ENCODE data around the gene RPGR. TPM values are rescaled to one million over a fixed set of nuclear protein-coding genes. Genes with fewer than 3 reads are reported as not detected.
A peak's percentile ranks its signal among the peaks of the same experiment; 100 is the strongest.

The RPGR gene
- total and polyA plus RNA-seq, 9 of the 15 experiments (the other 6 are each of a cell fraction or from before 2014, with no cell fraction given), result 2.1 to 7.9 (median 5.7) TPM

DNA sequence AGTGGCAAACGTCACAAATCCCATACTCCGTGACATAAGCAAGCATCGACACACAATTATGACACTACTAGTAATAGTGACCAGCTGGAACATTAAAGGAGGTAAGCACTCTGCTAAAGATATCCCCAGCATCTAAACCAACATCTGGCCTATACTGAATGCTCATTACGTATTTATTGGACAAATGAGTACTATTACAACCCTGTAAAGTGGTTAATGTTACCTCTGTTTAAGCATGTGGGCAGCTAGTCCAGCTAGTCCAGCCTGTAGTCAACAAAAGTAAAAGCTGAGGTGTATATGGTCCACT is 419 bp upstream of the RPGR start:
- ChIA-PET CTCF (ENCODE audit: low intra/inter-chr PET ratio) (interaction anchor here (0.5 kb wide), 1 partner anchor 68 kb away, joined by 3 read pairs; no protein-coding TSS in a partner anchor), POLR2A (interaction anchor here (0.9 to 1.5 kb wide), 2 partner anchors 9 to 24 kb away, joined by 3 to 4 read pairs; no protein-coding TSS in a partner anchor)
- 2% methylated on average over 4 of the region's 4 CpGs for WGBS (ENCODE audit: insufficient coverage, low coverage, missing lambda C conversion rate)
- Histone ChIP-seq H3K4me2 (ENCODE audit: insufficient read depth, low read length) (peak overlapping the region; percentile 83), H4K20me1 (replicated peaks; ENCODE audit: control insufficient read depth, insufficient read depth, low read length) (no peaks in the 10 kb centered on the region), H3K4me3 (peak overlapping the region; percentile 93), H3K79me2 (ENCODE audit: control insufficient read depth, insufficient read depth, low read length) (no peaks in the 10 kb centered on the region), H2AFZ (ENCODE audit: low read depth, low read length) (peak overlapping the region; percentile 94), H3K27ac (ENCODE audit: extremely low read depth, low read depth, low read length) (no peak overlapping the region; the same call in 2 of the 3 replicates), H3K4me1 (replicated peaks in 1 of 2; ENCODE audit: control insufficient read depth in 2 of 2, insufficient read depth in 2 of 2, low read length in 2 of 2) (peaks cover 6 to 8% of the 10 kb centered on the region in 2 experiments; a peak in 4 of 5 replicates), H3K9me3 (replicated peaks; ENCODE audit: control insufficient read depth, insufficient read depth, low read depth, low read length) (no peaks in the 10 kb centered on the region), H3K9me1 (ENCODE audit: control insufficient read depth, insufficient read depth, low read length) (no peaks in the 10 kb centered on the region), H3K9ac (ENCODE audit: insufficient read depth in 1 of 2, low read depth in 2 of 2, low read length in 2 of 2) (no peak overlapping the region), H3K27me3 (ENCODE audit: control insufficient read depth in 2 of 2, insufficient read depth in 2 of 2, low read length in 2 of 2) (no peaks in the 10 kb centered on the region; a peak in 1 of 5 replicates), H3K36me3 (ENCODE audit: control insufficient read depth, insufficient read depth, low read length) (no peaks in the 10 kb centered on the region)
- FAIRE-seq, result no peak
- ATAC-seq, result no peak
- intact Hi-C loops (cut with micrococcal nuclease) (loop anchor here (1.0 to 10.0 kb wide), 2 partner anchors 67 to 113 kb away; no protein-coding TSS in a partner anchor), in situ Hi-C loops (cut with MboI) (no loop called here)
- no peak for TF ChIP-seq ATF1 (CRISPR knock-in tag; IDR thresholded peaks at IDR 0.05)
- TF ChIP-seq ATF1 (tag; IDR thresholded peaks at IDR 0.05), result peak; percentile 64
- TF ChIP-seq, protein P1, sequence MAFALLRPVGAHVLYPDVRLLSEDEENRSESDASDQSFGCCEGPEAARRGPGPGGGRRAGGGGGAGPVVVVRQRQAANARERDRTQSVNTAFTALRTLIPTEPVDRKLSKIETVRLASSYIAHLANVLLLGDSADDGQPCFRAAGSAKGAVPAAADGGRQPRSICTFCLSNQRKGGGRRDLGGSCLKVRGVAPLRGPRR (CRISPR knock-in tag; IDR thresholded peaks at IDR 0.05), result no peak
- TF ChIP-seq KLF16 (IDR thresholded peaks at IDR 0.05), result 0 out of 2 replicates have a peak, but pooled peaks have one; percentile 0
- BruUV-seq (replicated peaks), result no TSS peak
- no peak for DNase-seq (ENCODE audit: extremely low read depth in 1 of 4, low spot score in 3 of 4)

DNA sequence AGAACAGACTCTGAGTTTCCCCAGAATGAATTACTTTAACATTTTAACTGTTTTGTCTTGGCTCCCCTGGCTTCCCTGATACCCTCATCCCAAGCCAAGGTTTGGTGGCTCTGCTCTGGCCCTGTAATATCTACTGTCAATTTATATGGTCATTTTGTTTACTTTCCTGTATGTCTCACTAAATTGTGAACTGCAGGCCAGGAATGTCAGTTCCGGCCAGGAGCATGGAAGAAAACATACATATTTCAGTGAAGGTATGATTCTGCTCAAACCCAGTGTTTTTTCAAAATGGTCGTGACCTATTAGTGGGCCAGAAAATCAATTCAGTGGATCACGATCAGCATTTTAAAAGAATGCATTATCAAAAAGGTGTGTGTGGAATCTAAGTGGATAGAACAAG is 1.2 kb downstream of the RPGR start:
- H3K79me2 ChIP-seq (ENCODE audit: control insufficient read depth, insufficient read depth, low read length), result no peaks in the 10 kb centered on the region
- H3K9me3 ChIP-seq (replicated peaks; ENCODE audit: control insufficient read depth, insufficient read depth, low read depth, low read length), result no peaks in the 10 kb centered on the region
- ATAC-seq, result no peak
- no peak for DNase-seq (ENCODE audit: extremely low read depth in 1 of 4, low spot score in 3 of 4)
- H3K9me1 ChIP-seq (ENCODE audit: control insufficient read depth, insufficient read depth, low read length), result no peaks in the 10 kb centered on the region
- H3K27me3 ChIP-seq (ENCODE audit: control insufficient read depth in 2 of 2, insufficient read depth in 2 of 2, low read length in 2 of 2), result no peaks in the 10 kb centered on the region; a peak in 1 of 5 replicates
- peak overlapping the region; percentile 83 for H3K4me2 ChIP-seq (ENCODE audit: insufficient read depth, low read length)
- no peaks in the 10 kb centered on the region for H3K36me3 ChIP-seq (ENCODE audit: control insufficient read depth, insufficient read depth, low read length)
- H3K4me1 ChIP-seq (replicated peaks in 1 of 2; ENCODE audit: control insufficient read depth in 2 of 2, insufficient read depth in 2 of 2, low read length in 2 of 2), result peaks cover 6 to 8% of the 10 kb centered on the region in 2 experiments; a peak in 4 of 5 replicates
- FAIRE-seq, result no peak
- peak overlapping the region; percentile 48 for H2AFZ ChIP-seq (ENCODE audit: low read depth, low read length)
- WGBS (ENCODE audit: insufficient coverage, low coverage, missing lambda C conversion rate), result 33% methylated on average over 3 of the region's 3 CpGs
- ChIA-PET CTCF (ENCODE audit: low intra/inter-chr PET ratio) (no interaction called here), POLR2A (no interaction called here)
- H3K27ac ChIP-seq (ENCODE audit: extremely low read depth, low read depth, low read length), result no peak overlapping the region
- intact Hi-C loops (cut with micrococcal nuclease), result loop anchor here (10.0 kb wide), 1 partner anchor 111 kb away; no protein-coding TSS in a partner anchor
- H3K4me3 ChIP-seq, result peak overlapping the region; percentile 93; the same call in 1 of the 2 replicates
- no TSS peak for BruUV-seq (replicated peaks)
- H3K9ac ChIP-seq (ENCODE audit: insufficient read depth in 1 of 2, low read depth in 2 of 2, low read length in 2 of 2), result peak overlapping the region in 1 of 2 experiments; percentile 65; a peak in 2 of 4 replicates
- in situ Hi-C loops (cut with MboI), result no loop called here
- no peaks in the 10 kb centered on the region for H4K20me1 ChIP-seq (replicated peaks; ENCODE audit: control insufficient read depth, insufficient read depth, low read length)
- no peak for TF ChIP-seq TCFL5 (CRISPR knock-in tag; conservative IDR thresholded peaks at IDR 0.05)
- no peak for TF ChIP-seq RAD51 (IDR thresholded peaks at IDR 0.05; ENCODE audit: borderline replicate concordance, low read depth)
- TF ChIP-seq, protein P2, sequence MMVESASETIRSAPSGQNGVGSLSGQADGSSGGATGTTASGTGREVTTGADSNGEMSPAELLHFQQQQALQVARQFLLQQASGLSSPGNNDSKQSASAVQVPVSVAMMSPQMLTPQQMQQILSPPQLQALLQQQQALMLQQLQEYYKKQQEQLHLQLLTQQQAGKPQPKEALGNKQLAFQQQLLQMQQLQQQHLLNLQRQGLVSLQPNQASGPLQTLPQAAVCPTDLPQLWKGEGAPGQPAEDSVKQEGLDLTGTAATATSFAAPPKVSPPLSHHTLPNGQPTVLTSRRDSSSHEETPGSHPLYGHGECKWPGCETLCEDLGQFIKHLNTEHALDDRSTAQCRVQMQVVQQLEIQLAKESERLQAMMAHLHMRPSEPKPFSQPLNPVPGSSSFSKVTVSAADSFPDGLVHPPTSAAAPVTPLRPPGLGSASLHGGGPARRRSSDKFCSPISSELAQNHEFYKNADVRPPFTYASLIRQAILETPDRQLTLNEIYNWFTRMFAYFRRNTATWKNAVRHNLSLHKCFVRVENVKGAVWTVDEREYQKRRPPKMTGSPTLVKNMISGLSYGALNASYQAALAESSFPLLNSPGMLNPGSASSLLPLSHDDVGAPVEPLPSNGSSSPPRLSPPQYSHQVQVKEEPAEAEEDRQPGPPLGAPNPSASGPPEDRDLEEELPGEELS (CRISPR knock-in tag; IDR thresholded peaks at IDR 0.05; ENCODE audit: borderline replicate concordance), result no peak
- no peak for TF ChIP-seq GABPA (tag; conservative IDR thresholded peaks at IDR 0.05; ENCODE audit: low read depth)
- no peak for TF ChIP-seq ZNF184 (CRISPR knock-in tag; IDR thresholded peaks at IDR 0.05)
- TF ChIP-seq, protein P3, sequence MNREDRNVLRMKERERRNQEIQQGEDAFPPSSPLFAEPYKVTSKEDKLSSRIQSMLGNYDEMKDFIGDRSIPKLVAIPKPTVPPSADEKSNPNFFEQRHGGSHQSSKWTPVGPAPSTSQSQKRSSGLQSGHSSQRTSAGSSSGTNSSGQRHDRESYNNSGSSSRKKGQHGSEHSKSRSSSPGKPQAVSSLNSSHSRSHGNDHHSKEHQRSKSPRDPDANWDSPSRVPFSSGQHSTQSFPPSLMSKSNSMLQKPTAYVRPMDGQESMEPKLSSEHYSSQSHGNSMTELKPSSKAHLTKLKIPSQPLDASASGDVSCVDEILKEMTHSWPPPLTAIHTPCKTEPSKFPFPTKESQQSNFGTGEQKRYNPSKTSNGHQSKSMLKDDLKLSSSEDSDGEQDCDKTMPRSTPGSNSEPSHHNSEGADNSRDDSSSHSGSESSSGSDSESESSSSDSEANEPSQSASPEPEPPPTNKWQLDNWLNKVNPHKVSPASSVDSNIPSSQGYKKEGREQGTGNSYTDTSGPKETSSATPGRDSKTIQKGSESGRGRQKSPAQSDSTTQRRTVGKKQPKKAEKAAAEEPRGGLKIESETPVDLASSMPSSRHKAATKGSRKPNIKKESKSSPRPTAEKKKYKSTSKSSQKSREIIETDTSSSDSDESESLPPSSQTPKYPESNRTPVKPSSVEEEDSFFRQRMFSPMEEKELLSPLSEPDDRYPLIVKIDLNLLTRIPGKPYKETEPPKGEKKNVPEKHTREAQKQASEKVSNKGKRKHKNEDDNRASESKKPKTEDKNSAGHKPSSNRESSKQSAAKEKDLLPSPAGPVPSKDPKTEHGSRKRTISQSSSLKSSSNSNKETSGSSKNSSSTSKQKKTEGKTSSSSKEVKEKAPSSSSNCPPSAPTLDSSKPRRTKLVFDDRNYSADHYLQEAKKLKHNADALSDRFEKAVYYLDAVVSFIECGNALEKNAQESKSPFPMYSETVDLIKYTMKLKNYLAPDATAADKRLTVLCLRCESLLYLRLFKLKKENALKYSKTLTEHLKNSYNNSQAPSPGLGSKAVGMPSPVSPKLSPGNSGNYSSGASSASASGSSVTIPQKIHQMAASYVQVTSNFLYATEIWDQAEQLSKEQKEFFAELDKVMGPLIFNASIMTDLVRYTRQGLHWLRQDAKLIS (CRISPR knock-in tag; IDR thresholded peaks at IDR 0.05), result no peak
